HG02588 (cell line): Measurements from ENCODE around the gene CDC14C.

Source experiments
- ATAC-seq: cut with Tn5 transposase; IDR thresholded peaks from one replicate; pipeline ENCODE4 v1.9.1; 2021; ENCODE audit warnings: mild to moderate bottlenecking, moderate library complexity; ENCODE audit not compliant: unreplicated experiment

Gene CDC14C

GRCh38 chr7:48971173-48971572, 46.8 kb downstream of the CDC14C start:
- ATAC-seq: no peak

- ATAC-seq: no peak
Measured at GRCh38 chr7:48976253-48976652, 51.9 kb downstream of the CDC14C start.

- ATAC-seq: no peak
Measured at GRCh38 chr7:48976850-48977249, 52.5 kb downstream of the CDC14C start.
